ENCODE data around the gene TPST1.

The TPST1 gene

DNA sequence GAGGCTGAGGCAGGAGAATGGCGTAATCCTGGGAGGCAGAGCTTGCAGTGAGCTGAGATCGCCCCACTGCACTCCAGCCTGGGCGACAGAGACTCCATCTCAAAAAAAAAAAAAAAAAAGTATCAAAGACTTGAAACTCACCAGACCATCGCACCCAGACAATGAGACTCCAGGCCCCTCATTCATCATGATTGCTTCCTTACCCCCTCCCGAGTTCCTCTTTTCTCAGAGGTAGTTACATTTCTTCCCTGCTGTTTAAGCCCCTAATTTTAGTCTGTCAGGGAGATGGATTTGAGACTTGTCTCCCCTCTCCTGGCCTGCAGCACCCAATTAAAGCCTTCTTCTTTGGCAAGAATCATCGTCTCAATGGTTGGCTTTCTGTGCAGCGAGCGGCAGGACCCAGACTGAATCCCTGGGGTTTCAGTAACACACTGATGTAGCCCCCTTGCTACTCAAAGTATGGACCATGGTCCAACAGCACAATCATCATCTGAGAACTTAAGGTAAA, 19.4 kb upstream of the TPST1 start:
- H3K4me3 ChIP-seq (ENCODE audit: low read depth, low read length) = no peak overlapping the region
- H3K27ac ChIP-seq = no peak overlapping the region
- in situ Hi-C loops (cut with HindIII; ENCODE audit: low pct_ligation_motif_present, low sequenced_read_pairs) = no loop called here
- no peaks in the 10 kb centered on the region for H3K36me3 ChIP-seq (replicated peaks)
- H3K27me3 ChIP-seq (replicated peaks) = no peaks in the 10 kb centered on the region
- TF ChIP-seq CTCF (IDR thresholded peaks at IDR 0.05; ENCODE audit: low read depth, low read length, missing control alignments) = no peak
- no peak for DNase-seq

- no peak for TF ChIP-seq CTCF (IDR thresholded peaks at IDR 0.05; ENCODE audit: low read depth, low read length, missing control alignments)
- Histone ChIP-seq H3K4me3 (ENCODE audit: low read depth, low read length) (no peak overlapping the region), H3K27me3 (replicated peaks) (no peaks in the 10 kb centered on the region), H3K36me3 (replicated peaks) (no peaks in the 10 kb centered on the region), H3K27ac (no peak overlapping the region)
- in situ Hi-C loops (cut with HindIII; ENCODE audit: low pct_ligation_motif_present, low sequenced_read_pairs) = no loop called here
- DNase-seq = no peak
Measured at GRCh38 chr7:66186991-66187390, 18.1 kb upstream of the TPST1 start.

GRCh38 chr7:66187905-66188304, 17.2 kb upstream of the TPST1 start:
- no peak overlapping the region for H3K27ac ChIP-seq
- no peak for DNase-seq
- H3K4me3 ChIP-seq (ENCODE audit: low read depth, low read length) = no peak overlapping the region
- in situ Hi-C loops (cut with HindIII; ENCODE audit: low pct_ligation_motif_present, low sequenced_read_pairs) = no loop called here
- H3K27me3 ChIP-seq (replicated peaks) = no peaks in the 10 kb centered on the region
- H3K36me3 ChIP-seq (replicated peaks) = no peaks in the 10 kb centered on the region
- TF ChIP-seq CTCF (IDR thresholded peaks at IDR 0.05; ENCODE audit: low read depth, low read length, missing control alignments) = no peak

- no peak for DNase-seq
- H3K27ac ChIP-seq = no peak overlapping the region
Measured at GRCh38 chr7:66188645-66189044, 16.5 kb upstream of the TPST1 start.

GRCh38 chr7:66189695-66190503, 15.2 kb upstream of the TPST1 start:
- no peak for TF ChIP-seq CTCF (IDR thresholded peaks at IDR 0.05; ENCODE audit: low read depth, low read length, missing control alignments)
- H3K27me3 ChIP-seq (replicated peaks) = no peaks in the 10 kb centered on the region
- in situ Hi-C loops (cut with HindIII; ENCODE audit: low pct_ligation_motif_present, low sequenced_read_pairs) = no loop called here
- no peak for DNase-seq
- no peak overlapping the region for H3K4me3 ChIP-seq (ENCODE audit: low read depth, low read length)
- H3K36me3 ChIP-seq (replicated peaks) = no peaks in the 10 kb centered on the region
- H3K27ac ChIP-seq = no peak overlapping the region

More at GRCh38 chr7:66188645-66189044, 16.5 kb upstream of the TPST1 start:
- no peak for TF ChIP-seq CTCF (IDR thresholded peaks at IDR 0.05; ENCODE audit: low read depth, low read length, missing control alignments)
- H3K36me3 ChIP-seq (replicated peaks) = no peaks in the 10 kb centered on the region
- in situ Hi-C loops (cut with HindIII; ENCODE audit: low pct_ligation_motif_present, low sequenced_read_pairs) = no loop called here
- H3K27me3 ChIP-seq (replicated peaks) = no peaks in the 10 kb centered on the region
- H3K4me3 ChIP-seq (ENCODE audit: low read depth, low read length) = no peak overlapping the region

GRCh38 chr7:66190504-66190857, 14.7 kb upstream of the TPST1 start:
- Histone ChIP-seq H3K27ac (no peak overlapping the region), H3K4me3 (ENCODE audit: low read depth, low read length) (no peak overlapping the region), H3K36me3 (replicated peaks) (no peaks in the 10 kb centered on the region), H3K27me3 (replicated peaks) (no peaks in the 10 kb centered on the region)
- no peak for DNase-seq
- in situ Hi-C loops (cut with HindIII; ENCODE audit: low pct_ligation_motif_present, low sequenced_read_pairs) = no loop called here
- no peak for TF ChIP-seq CTCF (IDR thresholded peaks at IDR 0.05; ENCODE audit: low read depth, low read length, missing control alignments)
